ENCODE data around the gene GHR. TPM values are rescaled to one million over a fixed set of nuclear protein-coding genes. Genes with fewer than 3 reads are reported as not detected.

GHR gene
- polyA plus RNA-seq, 1 experiment, result 0.90 TPM

GRCh38 chr5:42461033-42461432 lies 37.8 kb downstream of the GHR start:
- ChIA-PET POLR2A (no interaction called here), CTCF (no interaction called here)
- DNase-seq (ENCODE audit: low read depth), result no peak

DNA sequence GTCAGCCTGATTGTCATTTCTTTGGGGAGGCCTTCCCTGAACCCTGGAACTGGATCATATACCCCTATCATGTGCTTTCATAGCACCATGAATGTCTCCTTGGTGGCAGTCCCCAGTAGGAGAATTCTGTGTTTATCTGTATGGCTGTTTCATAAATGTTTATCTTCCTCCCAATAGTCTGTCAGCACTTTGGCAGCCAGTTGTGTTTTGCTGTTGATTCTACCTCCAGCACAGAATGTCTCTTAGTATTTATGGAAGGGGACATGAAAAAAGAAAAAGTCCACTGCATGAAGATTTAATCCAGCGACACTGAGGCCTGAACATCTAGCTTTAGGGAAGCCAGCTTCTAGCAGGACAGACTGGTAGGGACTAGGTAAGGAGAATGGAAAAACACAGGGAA lies 38.3 kb downstream of the GHR start:
- DNase-seq (ENCODE audit: low read depth), result no peak
- no peak overlapping the region for H3K4me3 ChIP-seq (ENCODE audit: low read depth, low read length)
- CTCF ChIA-PET, result no interaction called here
- POLR2A ChIA-PET, result no interaction called here
- TF ChIP-seq, protein P1, sequence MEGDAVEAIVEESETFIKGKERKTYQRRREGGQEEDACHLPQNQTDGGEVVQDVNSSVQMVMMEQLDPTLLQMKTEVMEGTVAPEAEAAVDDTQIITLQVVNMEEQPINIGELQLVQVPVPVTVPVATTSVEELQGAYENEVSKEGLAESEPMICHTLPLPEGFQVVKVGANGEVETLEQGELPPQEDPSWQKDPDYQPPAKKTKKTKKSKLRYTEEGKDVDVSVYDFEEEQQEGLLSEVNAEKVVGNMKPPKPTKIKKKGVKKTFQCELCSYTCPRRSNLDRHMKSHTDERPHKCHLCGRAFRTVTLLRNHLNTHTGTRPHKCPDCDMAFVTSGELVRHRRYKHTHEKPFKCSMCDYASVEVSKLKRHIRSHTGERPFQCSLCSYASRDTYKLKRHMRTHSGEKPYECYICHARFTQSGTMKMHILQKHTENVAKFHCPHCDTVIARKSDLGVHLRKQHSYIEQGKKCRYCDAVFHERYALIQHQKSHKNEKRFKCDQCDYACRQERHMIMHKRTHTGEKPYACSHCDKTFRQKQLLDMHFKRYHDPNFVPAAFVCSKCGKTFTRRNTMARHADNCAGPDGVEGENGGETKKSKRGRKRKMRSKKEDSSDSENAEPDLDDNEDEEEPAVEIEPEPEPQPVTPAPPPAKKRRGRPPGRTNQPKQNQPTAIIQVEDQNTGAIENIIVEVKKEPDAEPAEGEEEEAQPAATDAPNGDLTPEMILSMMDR (IDR thresholded peaks at IDR 0.05; ENCODE audit: insufficient read depth, low read depth, low read length), result no peak
- H3K27me3 ChIP-seq (ENCODE audit: control insufficient read depth, insufficient read depth, low read length), result no peaks in the 10 kb centered on the region
- H3K36me3 ChIP-seq (ENCODE audit: control insufficient read depth, insufficient read depth, low read length), result no peaks in the 10 kb centered on the region

More at GRCh38 chr5:42461033-42461432, 37.8 kb downstream of the GHR start:
- no peaks in the 10 kb centered on the region for H3K27me3 ChIP-seq (ENCODE audit: control insufficient read depth, insufficient read depth, low read length)
- TF ChIP-seq, protein P1 (IDR thresholded peaks at IDR 0.05; ENCODE audit: insufficient read depth, low read depth, low read length), result no peak
- H3K36me3 ChIP-seq (ENCODE audit: control insufficient read depth, insufficient read depth, low read length), result no peaks in the 10 kb centered on the region
- no peak overlapping the region for H3K4me3 ChIP-seq (ENCODE audit: low read depth, low read length)

DNA sequence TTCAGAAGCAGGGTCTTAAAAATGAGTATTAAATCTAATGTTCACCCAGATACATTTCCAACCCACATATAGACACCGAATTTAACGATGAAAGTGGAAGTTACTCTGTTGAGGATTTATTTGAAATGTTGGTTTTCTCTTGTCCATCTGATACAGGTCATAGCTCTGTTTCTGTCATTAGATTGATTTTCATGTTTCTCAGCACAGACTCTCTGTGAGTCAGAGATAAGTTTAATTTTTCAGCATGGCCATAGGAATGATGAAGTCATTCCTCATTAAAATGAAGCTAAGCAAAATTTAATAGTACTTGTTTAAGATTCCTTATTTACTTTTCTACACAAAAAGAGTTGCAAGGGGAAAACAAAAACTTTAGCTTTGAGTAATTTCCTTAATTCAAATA lies 38.8 kb downstream of the GHR start:
- Histone ChIP-seq H3K27me3 (ENCODE audit: control insufficient read depth, insufficient read depth, low read length) (no peaks in the 10 kb centered on the region), H3K36me3 (ENCODE audit: control insufficient read depth, insufficient read depth, low read length) (no peaks in the 10 kb centered on the region), H3K4me3 (ENCODE audit: low read depth, low read length) (no peak overlapping the region)
- POLR2A ChIA-PET, result no interaction called here
- DNase-seq (ENCODE audit: low read depth), result no peak
- CTCF ChIA-PET, result no interaction called here
- TF ChIP-seq, protein P1 (IDR thresholded peaks at IDR 0.05; ENCODE audit: insufficient read depth, low read depth, low read length), result no peak

- no peak overlapping the region for H3K4me3 ChIP-seq (ENCODE audit: low read depth, low read length)
- ChIA-PET POLR2A (no interaction called here), CTCF (no interaction called here)
- TF ChIP-seq, protein P1 (IDR thresholded peaks at IDR 0.05; ENCODE audit: insufficient read depth, low read depth, low read length), result no peak
- DNase-seq (ENCODE audit: low read depth), result no peak
- H3K27me3 ChIP-seq (ENCODE audit: control insufficient read depth, insufficient read depth, low read length), result no peaks in the 10 kb centered on the region
- H3K36me3 ChIP-seq (ENCODE audit: control insufficient read depth, insufficient read depth, low read length), result no peaks in the 10 kb centered on the region
Measured at GRCh38 chr5:42467572-42467971, 44.3 kb downstream of the GHR start.

DNA sequence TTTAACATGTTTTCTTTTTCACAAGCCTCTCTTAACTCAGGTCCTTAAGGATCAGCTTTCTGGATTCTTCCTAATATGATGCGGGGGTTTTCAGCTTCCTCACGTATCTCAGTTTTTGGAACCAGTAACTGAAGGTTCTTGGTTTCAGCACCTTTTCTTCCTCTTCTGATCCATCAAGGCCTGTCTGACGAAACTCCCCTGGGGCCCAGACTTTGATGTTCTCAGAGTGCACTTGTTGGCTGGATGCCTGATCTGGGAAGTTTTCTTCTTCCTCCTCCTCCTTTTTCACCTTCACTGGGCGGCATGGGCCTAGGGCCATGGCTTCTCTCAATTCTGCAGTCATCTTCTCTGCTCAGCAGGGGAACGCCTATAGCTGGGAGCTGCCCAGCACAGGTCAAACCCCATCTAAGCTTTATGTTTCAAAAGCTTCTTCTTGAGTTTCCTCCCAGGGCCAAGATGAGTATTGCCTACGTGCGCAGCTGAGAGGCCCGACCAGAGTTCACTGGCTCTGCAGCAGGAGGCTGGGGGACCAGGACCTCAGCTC lies 44.8 kb downstream of the GHR start:
- Histone ChIP-seq H3K4me3 (ENCODE audit: low read depth, low read length) (no peak overlapping the region), H3K36me3 (ENCODE audit: control insufficient read depth, insufficient read depth, low read length) (no peaks in the 10 kb centered on the region), H3K27me3 (ENCODE audit: control insufficient read depth, insufficient read depth, low read length) (no peaks in the 10 kb centered on the region)
- ChIA-PET POLR2A (no interaction called here), CTCF (no interaction called here)
- TF ChIP-seq, protein P1 (IDR thresholded peaks at IDR 0.05; ENCODE audit: insufficient read depth, low read depth, low read length), result no peak
- no peak for DNase-seq (ENCODE audit: low read depth)

Data from BJ (cell line).